Cardiac fibroblast (primary cell): ENCODE results near the gene PSKH1.

Source experiments
- DNase-seq, 2 donors: peaks; one replicate each; pipeline versions ENCODE4 v3.0.0 to v3.0.0-alpha.2; 2010; ENCODE audit warnings: low read depth in 2 of 2
- H3K4me3 ChIP-seq, 2 donors: replicated peaks in 1 of 2; 1 replicate in 1 of 2; 2 replicates in 1 of 2; pipeline ENCODE4 v1.5.1; 2011; ENCODE audit warnings: low read depth in 2 of 2, low read length in 2 of 2, mild to moderate bottlenecking in 2 of 2, moderate library complexity in 1 of 2
- CTCF ChIP-seq: IDR thresholded peaks from one replicate; pipeline ENCODE4 v1.5.1; 2011; ENCODE audit warnings: low read depth, mild to moderate bottlenecking, low read length, inconsistent platforms

The PSKH1 gene

GRCh38 chr16:67874372-67874771, 18.7 kb upstream of the PSKH1 start:
- no peak for DNase-seq
- H3K4me3 ChIP-seq: peak overlapping the region; percentile 91 to 93
- no peak for TF ChIP-seq CTCF

- H3K4me3 ChIP-seq: no peak overlapping the region
- DNase-seq: no peak
- no peak for TF ChIP-seq CTCF
Observed at GRCh38 chr16:67877064-67877463, 16.0 kb upstream of the PSKH1 start.

- TF ChIP-seq CTCF: no peak
- H3K4me3 ChIP-seq: no peak overlapping the region
Observed at GRCh38 chr16:67878232-67878631, 14.8 kb upstream of the PSKH1 start.

GRCh38 chr16:67878846-67879245, 14.2 kb upstream of the PSKH1 start:
- H3K4me3 ChIP-seq: no peak overlapping the region
- no peak for DNase-seq
- TF ChIP-seq CTCF: no peak

More at GRCh38 chr16:67878232-67878631, 14.8 kb upstream of the PSKH1 start:
- no peak for DNase-seq

- TF ChIP-seq CTCF: no peak
- H3K4me3 ChIP-seq: no peak overlapping the region
- DNase-seq: no peak
Observed at GRCh38 chr16:67879462-67879861, 13.6 kb upstream of the PSKH1 start.

GRCh38 chr16:67879936-67880335, 13.1 kb upstream of the PSKH1 start:
- H3K4me3 ChIP-seq: no peak overlapping the region
- DNase-seq: no peak

More at GRCh38 chr16:67879936-67880335, 13.1 kb upstream of the PSKH1 start:
- TF ChIP-seq CTCF: no peak
